Amniotic stem cell (primary cell): Measurements from ENCODE around the gene PM20D1.
"Not testable (repeated sequence)": the region's sequence is repeated elsewhere in the genome, so short reads cannot be mapped to it uniquely, and the experiment has no call there.

Experiments
- DNase-seq: peaks from one replicate; lab custom pipeline; 2025; lab: John Stamatoyannopoulos, UW

The PM20D1 gene

DNA sequence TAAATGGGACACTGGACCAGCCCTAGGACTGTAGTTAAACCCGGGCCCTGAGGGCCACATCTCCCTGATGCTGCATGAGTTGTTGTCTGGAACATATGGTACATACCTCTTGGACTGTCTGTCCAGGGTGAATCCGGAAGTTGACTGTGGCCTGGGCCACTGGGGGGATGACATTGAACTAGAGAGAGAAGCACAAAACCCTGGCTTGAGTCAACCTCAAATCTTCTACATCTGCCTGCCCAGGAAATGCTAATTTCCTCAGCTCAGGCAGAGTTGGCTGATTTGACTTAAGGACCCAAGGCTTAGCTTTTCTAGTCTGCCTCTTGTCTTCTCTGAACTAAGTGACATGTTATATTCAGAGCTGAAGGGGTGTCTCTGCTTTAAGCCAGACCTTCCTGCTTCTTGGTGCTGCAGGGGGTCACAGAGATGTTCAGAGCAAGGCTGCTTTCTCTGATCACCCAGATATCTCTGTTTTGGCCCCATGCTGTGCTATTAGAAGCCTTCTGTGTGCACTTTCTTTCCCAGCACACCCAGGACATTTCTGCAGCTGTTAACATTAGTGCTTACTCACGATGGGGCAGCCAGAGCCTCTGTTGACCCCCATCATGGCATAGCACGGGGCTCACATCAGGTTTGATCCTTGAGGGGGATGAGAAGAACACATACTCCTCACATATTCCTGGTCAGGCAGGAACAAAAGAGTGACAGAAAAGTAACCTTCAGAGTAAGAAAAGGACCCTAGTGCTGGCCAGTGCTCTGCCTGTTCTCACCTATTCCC is 9.6 kb downstream of the PM20D1 start:
- DNase-seq, result no peak

DNA sequence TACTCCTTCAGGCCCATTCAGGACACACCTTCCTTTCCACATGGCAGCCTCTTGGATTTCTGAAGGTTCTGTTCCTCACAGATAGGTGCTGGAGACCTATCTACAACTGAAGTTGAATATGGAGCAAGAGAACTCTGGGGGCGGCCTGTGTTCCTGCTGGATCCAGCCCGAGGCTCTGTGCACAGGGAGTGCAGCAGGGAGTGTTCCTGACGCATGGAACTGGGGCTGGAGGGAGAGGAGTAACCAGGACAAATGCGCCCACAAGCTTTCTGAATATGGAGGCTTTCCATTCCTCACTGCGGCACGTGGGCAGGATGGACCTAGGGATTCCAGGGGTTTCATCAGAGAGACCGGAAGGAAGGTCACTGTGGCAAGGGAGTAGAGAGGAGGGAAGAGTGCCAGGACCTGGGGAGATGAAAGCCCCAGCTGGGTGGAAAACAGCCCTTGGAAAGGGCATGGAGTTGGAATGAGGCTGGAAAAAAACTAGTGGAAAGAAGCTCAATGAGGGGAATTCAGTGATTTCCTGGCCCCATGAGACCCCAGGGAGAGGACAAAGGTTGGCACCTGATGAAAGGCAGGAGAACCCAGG is 12.5 kb downstream of the PM20D1 start:
- no peak for DNase-seq

DNA sequence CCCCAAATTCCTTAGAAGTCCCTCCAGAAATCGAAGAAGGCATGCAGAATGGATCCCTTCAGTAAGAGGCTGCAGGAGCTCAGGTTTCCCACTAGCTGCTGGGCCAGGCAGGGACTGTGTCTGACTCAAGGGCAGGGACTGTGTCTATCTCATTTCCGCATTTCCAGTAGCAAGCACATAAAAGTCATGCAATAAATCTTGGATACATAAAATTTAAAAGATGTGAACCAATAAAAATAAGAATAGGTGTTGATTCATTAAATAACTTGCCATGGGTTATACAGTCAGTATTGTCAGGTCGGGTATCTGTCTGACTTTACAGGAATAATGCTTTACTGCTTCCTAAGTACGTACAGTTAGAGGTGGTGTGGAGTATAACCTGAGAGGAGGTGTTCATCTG is 15.2 kb downstream of the PM20D1 start:
- DNase-seq, result no peak

DNA sequence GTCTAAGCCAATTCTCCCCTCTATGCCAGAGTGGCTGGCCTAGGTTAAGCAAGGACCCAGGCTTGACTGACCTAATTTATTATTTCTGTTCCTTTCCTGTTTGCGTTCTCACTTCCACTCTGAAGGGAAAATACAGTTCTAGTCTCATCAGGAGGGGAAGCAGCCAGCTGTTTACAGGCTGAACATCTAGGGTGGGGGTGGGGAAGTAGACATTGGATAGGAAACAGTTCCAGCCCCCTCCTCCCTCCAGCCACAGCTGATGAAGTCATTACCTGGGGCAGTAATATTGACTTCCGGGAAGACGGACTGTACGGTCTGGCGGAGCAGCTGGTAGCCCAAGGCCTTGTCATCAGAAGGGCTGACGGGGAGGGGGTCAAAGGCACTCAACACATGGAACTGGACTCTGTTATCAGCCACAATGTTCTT is 17.6 kb downstream of the PM20D1 start:
- no peak for DNase-seq

DNA sequence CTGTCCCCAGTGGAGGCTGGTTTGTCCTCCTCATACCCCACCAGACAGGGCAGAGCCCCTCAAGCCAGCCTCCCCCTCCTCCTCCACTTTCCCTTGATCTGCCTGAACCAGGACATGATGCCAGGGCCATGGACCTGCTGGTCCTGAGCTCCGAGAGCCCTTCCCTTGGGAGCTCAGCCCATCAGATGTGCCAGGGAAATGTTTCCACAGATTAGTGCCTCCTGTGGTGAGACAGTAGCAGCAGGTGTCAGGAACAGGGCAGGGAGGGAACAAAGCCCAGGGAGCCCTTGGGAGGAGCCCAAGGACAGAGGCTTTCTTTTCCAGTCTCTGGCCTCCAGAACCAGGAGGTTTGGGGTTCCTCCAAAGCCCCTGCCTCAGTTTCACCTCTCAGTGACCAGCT is 22.3 kb downstream of the PM20D1 start:
- DNase-seq, result no peak

DNA sequence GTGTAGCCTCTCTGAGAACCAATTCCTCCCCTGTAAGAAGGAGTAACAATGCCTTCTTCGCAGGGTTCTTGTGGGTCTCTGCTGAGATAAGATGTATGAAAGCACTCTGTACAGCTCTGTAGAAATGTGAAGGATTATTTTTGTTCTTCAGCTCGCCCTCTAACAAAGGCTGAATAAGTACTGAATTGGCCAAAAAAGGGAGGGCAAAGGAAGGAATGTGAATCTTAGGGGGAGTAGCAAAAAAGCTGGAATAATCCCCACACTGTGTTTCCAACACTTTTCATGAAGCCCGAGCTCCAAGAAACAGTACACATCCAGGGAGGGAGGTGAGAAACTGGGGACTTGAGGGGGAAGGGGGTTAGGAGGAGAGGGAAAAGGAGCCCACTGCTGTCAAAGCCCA is 22.9 kb downstream of the PM20D1 start:
- DNase-seq, result no peak

DNA sequence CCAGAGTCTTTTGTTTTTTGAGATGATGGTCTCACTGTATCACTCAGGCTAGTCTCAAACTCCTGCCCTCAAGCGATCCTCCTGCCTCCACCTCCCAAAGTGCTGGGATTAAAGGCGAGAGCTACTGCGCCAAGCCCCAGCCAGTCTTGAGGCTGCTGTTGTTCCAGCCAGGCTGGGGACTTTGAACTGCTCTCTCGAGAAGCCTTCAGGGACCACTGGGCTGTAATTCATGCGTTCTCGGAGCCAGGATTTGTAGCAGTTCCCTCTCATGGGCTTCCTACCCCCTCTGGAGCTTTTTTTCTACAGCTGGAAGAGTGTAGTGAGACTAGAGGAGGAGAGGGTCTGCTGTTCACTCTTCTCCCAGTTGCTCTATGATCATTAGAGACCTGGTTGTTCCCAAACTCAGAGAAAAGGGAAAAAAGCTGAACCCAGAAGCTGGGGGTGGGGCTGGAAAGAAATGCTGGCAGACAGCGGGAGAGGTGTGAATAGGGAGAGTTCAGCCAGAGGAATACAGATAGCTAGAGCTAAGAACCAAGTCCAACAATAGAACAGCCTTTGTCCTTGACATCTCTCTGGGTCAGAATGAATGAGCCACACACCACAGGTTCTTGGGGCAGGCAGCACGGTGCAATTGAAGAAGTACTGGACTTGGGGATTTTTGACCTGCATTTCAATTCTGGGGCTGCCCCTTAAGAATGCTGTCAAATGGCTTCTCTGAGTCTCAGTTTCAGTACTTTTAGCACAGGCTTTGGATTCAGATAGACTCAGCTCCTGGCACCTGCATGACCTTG is 23.7 kb downstream of the PM20D1 start:
- no peak for DNase-seq

DNA sequence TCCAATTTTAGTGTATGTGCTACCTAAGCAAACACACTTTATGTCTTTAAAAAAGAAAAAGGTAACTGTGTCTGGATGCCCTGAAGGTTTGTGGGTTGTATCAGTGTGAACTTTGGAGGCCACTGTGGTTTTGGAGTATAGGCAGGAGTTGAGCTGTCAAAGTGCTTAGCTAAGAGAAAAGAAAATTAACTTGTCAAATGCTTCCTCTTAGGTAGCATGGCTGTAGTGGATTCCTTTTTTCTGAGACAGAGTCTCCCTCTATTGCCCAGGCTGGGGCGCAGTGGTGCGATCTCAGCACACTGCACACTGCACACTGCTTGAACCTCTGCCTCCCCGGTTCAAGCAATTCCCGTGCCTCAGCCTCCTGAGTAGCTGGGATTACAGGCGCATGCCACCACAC is 25.8 kb downstream of the PM20D1 start:
- DNase-seq, result no peak

DNA sequence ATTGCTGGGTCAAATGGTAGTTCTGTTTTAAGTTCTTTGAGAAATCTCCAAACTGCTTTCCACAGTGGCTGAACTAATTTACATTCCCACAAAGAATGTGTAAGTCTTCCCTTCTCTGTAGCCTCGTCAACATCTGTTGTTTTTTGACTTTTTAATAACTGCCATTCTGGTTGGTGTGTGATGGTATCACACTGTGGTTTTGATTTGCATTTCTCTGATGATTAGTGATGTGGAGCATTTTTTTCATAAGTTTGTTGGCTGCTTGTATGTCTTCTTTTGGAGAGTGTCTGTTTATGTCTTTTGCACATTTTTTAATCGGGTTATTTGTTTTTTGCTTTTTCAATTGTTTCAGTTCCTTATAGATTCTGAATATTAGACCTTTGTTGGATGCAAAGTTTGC is 26.7 kb downstream of the PM20D1 start:
- not testable (repeated sequence) for DNase-seq

DNA sequence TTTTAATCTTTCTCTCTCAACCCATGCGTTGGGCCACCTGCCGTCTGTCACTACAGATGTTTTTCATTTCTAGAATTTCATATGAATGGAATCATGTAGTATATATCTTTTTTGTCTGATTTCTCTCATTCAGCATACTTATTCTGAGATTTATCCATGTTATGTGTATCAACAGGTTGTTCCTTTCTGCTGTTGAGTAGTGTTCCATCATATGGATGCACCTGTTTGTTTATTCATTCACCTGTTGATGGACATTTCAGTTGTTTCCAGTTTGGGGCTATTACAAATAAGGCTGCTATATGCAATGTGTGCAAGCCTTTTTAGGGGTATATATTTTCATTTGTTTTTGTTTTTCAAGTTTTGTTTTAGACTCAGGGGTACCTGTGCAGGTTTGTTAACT is 27.5 kb downstream of the PM20D1 start:
- DNase-seq, result no peak

DNA sequence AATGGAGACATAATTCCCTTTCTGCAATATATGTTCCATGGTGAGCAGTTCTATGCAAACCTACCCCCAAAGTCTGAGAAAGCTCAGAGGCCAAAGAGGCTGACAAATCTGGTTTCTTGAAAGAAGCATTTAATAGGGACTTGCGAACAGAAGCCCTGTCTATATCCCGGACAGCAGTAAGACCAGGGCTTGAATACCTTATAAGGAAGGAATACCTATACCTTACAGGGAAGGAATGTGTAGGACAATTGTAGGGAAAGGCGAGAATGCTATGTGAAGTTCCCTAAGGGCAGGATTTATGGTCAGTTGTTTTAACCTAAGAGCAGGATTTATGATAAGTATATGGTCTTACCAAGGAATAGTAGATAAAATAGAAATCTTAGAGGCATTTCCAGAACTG is 31.9 kb downstream of the PM20D1 start:
- DNase-seq, result no peak

DNA sequence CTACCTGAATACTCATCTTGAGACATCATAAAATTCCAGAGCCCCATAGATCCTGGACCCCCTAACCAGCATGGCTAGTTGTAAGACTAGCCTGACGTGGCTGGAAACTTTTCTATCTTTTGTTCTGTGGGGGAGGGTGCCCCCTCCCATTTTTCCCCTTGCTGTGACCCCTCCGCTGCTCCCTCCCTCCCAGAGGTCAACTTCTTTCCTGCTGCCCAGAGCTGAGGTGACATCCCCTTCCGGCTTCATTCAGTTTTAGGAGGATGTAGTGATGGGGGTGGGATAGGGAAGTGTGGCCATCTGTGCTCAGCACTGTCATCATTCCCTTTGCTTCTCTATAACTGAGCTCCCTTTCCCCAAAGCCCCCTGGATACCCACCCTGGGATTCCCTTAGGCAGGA is 32.6 kb downstream of the PM20D1 start:
- DNase-seq, result no peak

DNA sequence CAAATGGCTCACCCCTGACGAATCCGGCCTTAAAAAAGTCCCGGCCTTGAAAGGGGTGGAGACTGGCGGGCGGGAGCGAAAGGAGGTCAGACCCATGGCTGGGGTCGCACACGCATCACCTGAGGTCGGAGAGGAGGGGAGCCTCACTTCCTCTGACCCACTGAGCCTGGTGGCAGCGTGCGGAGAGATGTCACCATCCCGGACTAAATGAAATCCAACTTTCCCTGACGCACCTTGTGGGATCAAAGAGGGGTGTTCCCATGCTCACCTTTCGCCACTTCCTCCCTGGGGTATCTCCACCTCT is 36.2 kb downstream of the PM20D1 start:
- DNase-seq, result no peak

DNA sequence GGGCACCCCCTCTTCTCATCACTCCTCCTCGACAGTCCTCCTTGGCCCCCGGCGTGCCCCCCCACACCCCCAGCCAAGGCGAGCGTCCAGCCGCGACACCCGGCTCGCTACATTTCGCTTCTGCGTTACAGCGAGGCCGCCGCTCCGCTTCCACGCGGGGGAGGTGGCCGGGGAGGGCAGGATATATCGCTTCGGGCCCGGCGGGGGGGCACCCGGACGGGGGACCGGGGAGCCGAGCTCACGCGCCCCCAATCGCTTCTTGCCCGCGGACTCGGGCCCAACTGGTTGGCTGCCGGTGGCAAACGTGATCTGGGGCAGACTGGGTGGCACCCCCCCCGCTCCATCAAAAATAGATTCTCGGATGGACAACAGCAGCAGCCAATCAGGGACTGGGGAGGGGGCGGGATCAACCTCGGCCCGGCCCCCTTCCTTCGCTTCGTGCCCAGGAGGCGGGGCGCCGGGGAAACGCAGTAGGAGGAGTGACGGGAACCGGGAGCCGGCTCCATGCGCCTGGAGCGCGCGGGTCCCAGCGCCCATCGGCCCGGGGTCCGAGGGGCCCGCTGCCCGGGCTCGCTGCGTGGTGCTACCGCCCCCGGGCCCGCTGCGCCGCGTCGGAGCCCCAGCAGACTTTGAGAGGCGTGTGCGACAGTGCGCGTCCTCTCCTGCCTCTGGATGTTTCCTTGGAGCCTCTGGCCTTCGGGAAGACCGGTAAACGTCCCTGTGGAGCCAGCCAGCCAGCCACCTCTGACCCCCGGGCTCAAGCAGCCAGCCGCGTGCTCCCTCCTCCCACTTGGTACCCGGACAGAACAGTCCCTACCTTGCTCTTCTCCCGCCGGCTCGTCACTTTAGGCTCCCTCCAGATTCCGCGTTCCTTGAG is 36.8 kb downstream of the PM20D1 start, which contains the start of gene SLC41A1:
Gene SLC41A1, minus strand, starts transcription at position 321 of the 877 bp plus-strand sequence. CDS start 2,757 bp downstream, outside the sequence.
- DNase-seq, result peak; percentile 74

DNA sequence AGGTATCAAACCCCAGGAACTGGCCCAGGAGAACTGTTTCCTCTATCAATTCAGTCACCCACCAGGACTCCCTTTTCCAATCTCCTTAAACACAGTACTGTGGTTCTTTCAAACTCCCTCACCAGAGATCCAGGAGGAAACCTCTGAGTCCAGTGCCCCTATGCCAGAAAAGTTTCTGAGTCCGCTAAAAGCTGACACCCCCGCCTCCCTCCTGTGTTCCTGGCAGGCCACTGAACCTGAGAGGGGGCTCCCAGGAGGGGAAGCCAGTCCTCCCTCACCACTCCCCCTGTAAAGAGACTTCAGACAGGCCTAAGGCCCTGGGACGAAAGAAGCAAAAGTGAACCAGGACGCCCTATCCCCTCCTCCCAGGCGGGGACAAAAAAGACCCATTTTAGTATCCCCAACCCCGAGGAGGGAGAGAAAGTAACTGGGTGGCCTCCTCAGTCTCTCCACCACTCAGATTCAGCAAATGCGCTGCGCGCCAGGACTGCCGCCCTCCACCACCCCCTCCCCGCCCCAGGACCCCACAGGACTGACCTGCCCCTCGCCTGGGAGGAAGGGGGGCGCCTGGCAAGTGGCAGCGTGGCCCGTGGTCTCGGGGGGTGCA is 37.6 kb downstream of the PM20D1 start:
- DNase-seq, result no peak

DNA sequence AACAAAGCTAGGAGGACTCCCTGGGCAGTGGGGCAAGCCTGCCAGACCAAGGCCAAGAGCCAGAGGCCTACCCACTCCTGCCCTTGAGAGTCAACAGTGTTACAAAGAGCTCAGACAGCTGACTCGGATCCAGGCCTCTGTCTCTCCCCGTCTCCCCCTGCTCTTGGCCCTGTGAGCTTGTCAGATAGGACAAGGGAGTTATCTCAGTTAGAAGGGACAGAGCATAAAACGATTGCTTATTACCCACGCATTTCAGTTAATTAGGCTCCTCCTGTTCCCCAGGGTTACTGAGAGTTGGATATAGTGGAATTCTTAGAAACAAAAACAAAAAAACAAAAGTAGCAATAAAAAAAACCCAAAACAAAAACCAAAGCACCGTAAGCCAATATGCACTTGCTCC is 38.3 kb downstream of the PM20D1 start:
- no peak for DNase-seq

DNA sequence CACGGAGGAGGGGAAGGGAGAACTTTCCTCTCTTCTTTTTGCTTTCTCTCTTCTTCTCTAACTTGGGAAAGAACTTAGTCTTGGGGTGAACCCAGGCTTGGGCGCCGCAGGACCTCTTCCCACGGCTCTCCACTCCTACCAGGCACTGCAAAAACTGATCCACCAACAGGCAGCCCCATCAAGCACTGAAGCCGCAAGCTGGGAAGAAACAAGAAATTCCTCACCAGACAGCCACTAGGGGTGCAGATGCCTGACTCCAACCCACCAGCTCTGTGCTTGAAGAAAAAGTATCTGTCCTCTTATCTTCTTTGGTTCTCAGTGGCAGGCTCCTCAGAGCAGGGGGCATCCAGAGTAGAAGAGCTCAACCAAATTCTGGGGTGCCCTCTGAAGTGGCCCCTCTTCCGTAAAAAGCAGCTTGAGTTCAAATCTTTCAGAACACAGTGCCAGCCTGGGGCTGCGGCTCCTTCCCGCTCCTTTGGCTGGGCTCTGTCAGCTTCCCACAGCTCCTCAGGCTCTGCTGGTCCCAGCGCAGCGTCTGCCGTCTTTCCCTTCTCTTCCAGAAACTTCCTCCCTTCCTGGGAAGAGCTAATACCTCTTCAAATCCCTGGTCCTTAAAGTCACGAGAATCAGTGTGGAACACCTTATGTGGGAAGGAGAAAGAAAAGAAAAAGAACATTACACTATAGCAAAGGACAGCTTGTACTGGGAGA is 39.3 kb downstream of the PM20D1 start:
- no peak for DNase-seq

DNA sequence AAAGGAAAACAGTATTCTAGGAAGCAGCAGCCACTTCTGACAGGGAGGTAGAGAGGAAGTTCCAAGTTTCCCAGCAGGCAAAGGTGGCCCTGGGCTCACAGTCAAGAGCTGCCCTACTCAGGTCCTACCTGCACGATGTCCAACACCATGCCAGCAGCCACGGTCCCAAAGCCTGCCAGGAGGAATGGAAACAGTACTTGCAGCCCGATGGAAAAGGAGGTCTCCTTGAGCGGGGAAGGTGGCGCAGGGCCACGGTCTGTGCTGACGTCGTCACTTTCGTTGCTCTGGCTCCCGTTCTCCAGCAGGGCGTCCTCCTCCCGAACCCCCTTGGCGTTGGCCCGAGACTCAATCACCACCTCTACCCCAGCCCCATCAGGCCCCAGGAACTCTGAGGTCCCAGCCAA is 40.0 kb downstream of the PM20D1 start:
- DNase-seq, result no peak

DNA sequence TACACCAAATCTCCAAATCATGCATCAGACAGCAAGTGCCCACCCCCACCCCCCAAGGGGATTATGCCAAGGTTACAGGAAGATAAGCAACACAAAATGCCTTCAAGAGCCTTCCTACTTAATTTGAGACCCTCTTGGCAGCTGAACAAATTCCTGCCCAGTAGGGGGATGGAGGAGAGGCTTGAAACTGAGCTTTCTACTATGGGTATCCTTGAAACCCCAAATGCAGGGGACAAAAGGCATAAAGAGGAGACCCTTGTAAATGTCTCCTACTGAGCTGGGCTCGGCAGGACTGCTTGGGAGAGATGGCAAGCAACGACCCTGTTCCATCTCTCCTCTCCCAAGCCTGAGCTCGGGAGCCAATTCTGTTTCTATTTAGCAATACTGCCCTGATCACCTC is 40.5 kb downstream of the PM20D1 start:
- no peak for DNase-seq

DNA sequence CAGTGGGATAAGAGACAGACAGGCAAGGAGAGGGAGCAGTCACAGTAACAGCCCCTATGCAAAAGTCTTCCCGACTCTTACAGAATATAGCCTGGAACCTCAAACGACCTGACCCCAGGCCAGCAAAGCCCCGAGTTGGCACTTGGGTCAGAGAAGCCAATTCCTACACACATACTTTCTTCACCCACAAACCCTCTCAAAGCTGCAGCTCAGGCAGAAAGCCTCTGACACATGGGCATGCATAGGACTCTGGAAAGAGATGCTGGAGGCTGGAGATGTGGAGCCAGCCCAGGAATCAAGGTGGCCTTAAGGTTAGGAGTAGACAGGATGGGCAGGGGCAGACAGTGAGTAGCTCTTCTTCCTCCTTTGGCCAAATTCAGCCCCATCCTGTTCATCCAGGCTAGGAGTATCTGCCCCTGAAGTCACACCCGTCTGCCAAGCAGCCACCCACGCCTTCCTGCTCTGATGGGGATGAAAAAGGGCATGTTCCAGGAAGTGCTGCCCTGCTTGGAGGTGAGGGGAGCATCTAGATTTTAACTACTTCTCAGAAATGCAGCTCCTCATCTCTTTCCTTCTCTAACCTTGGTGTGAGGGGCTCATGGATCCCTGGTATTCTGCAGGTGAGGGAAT is 44.7 kb downstream of the PM20D1 start:
- DNase-seq, result no peak

DNA sequence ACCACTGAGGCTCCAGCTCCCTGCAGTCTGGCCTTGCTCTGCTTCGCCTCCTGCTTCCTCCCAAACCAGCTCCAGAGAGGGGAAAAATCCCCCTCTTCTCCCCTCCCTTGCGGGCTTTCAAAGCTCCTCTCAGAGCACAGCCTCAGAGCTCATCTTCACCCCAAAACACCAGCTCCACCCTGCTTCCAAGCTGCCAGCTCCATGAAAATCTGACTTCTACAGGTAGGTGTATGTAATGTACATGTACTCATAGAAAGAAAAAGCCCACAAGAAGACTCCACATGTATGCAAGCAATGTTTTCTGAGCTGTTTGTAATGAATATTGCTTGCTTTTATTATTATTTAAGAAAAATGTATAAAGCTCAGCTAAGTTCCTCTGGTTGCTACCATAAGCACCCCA is 45.3 kb downstream of the PM20D1 start:
- DNase-seq, result no peak
